Type B pancreatic cell (in vitro differentiated cells): ENCODE results near the gene DNAL1. TPM values are rescaled to one million over a fixed set of nuclear protein-coding genes. Genes with fewer than 3 reads are reported as not detected.

ENCODE experiments used
- DNase-seq: peaks from one replicate; pipeline ENCODE4 v3.0.0; 2021; ENCODE audit warnings: mixed read lengths; ENCODE audit not compliant: unreplicated experiment; ENCODE audit errors: extremely low spot score
- H3K27ac Mint-ChIP-seq: 2 replicates; pipeline ENCODE4 v1.8.0; 2021; ENCODE audit warnings: mild to moderate bottlenecking, mixed read lengths
- H3K27me3 Mint-ChIP-seq: 2 replicates; pipeline ENCODE4 v1.8.0; 2021; ENCODE audit warnings: mixed read lengths
- H3K36me3 Mint-ChIP-seq: 2 replicates; pipeline ENCODE4 v1.8.0; 2021; ENCODE audit warnings: mixed read lengths
- H3K4me1 Mint-ChIP-seq: one replicate; pipeline ENCODE4 v1.8.0; 2021; ENCODE audit warnings: mixed read lengths; ENCODE audit not compliant: unreplicated experiment
- H3K4me3 Mint-ChIP-seq: 2 replicates; pipeline ENCODE4 v1.8.0; 2021; ENCODE audit warnings: mild to moderate bottlenecking, mixed read lengths
- H3K9me3 Mint-ChIP-seq: 2 replicates; pipeline ENCODE4 v1.8.0; 2021; ENCODE audit warnings: mixed read lengths
- CTCF ChIP-seq: fragments of 200-600 bp; sonication (generic); conservative IDR thresholded peaks from 2 replicates; pipeline ENCODE4 v1.5.0; 2021; ENCODE audit warnings: antibody characterized with exemption, mild to moderate bottlenecking
- total RNA-seq: library from RNA; stranded (reverse); gene quantifications from 2 replicates; pipeline ENCODE4 v1.2.1, GENCODE V29; 2021; ENCODE audit warnings: low replicate concordance

DNAL1 gene
- total RNA-seq, 1 donor from 2014 or later = 20.3 TPM

GRCh38 chr14:73610687-73611086 lies 34.1 kb upstream of the DNAL1 start:
- TF ChIP-seq CTCF = no peak
- Mint-ChIP-seq H3K4me1 (no peaks in the 10 kb centered on the region), H3K27me3 (no peaks in the 10 kb centered on the region), H3K36me3 (no peaks in the 10 kb centered on the region), H3K27ac (no peak overlapping the region), H3K4me3 (no peak overlapping the region), H3K9me3 (no peaks in the 10 kb centered on the region)
- no peak for DNase-seq

- TF ChIP-seq CTCF = no peak
- Mint-ChIP-seq H3K4me3 (peak within 1 kb of the TSS; percentile 92), H3K27ac (peak within 1 kb of the TSS; percentile 53), H3K27me3 (no peaks in the 10 kb centered on the region), H3K4me1 (no peaks in the 10 kb centered on the region), H3K36me3 (no peaks in the 10 kb centered on the region), H3K9me3 (no peaks in the 10 kb centered on the region)
- peak; percentile 83 for DNase-seq
These were observed 32.3 kb upstream of the DNAL1 start, which contains the start of gene ACOT6 for GRCh38 chr14:73612339-73613045. ACOT6 (plus strand) TSS chr14:73612517; CDS start chr14:73612572, 55 bp downstream.

- TF ChIP-seq CTCF = no peak
- Mint-ChIP-seq H3K36me3 (no peaks in the 10 kb centered on the region), H3K27me3 (no peaks in the 10 kb centered on the region), H3K27ac (peak overlapping the region; percentile 53), H3K9me3 (no peaks in the 10 kb centered on the region), H3K4me3 (peak overlapping the region; percentile 92), H3K4me1 (no peaks in the 10 kb centered on the region)
- DNase-seq = no peak
These were observed 31.8 kb upstream of the DNAL1 start for GRCh38 chr14:73613046-73613383.

GRCh38 chr14:73613419-73613963 lies 31.3 kb upstream of the DNAL1 start:
- H3K36me3 Mint-ChIP-seq = no peaks in the 10 kb centered on the region
- no peak for TF ChIP-seq CTCF
- peak overlapping the region; percentile 53 for H3K27ac Mint-ChIP-seq
- no peaks in the 10 kb centered on the region for H3K9me3 Mint-ChIP-seq
- H3K27me3 Mint-ChIP-seq = no peaks in the 10 kb centered on the region
- no peaks in the 10 kb centered on the region for H3K4me1 Mint-ChIP-seq
- DNase-seq = no peak
- H3K4me3 Mint-ChIP-seq = peak overlapping the region; percentile 92

GRCh38 chr14:73616831-73617230 lies 28.0 kb upstream of the DNAL1 start:
- no peaks in the 10 kb centered on the region for H3K4me1 Mint-ChIP-seq

More at GRCh38 chr14:73616831-73617230, 28.0 kb upstream of the DNAL1 start:
- H3K27me3 Mint-ChIP-seq = no peaks in the 10 kb centered on the region
- H3K27ac Mint-ChIP-seq = no peak overlapping the region
- no peak overlapping the region for H3K4me3 Mint-ChIP-seq
- H3K36me3 Mint-ChIP-seq = no peaks in the 10 kb centered on the region
- TF ChIP-seq CTCF = no peak
- H3K9me3 Mint-ChIP-seq = no peaks in the 10 kb centered on the region
- DNase-seq = no peak
